Neuronal stem cell (in vitro differentiated cells): Measurements from ENCODE around the gene FKBP15.

Experiments used
- DNase-seq: peaks from one replicate; pipeline ENCODE4 v3.0.0-alpha.2; 2013; ENCODE audit warnings: low spot score
- H2AFZ ChIP-seq: one replicate; pipeline ENCODE4 v1.6.1; 2013; ENCODE audit warnings: mild to moderate bottlenecking, low read length, inconsistent platforms
- H2AK5ac ChIP-seq: 2 replicates; pipeline ENCODE4 v1.6.1; 2013; ENCODE audit warnings: low read depth, mild to moderate bottlenecking, inconsistent platforms, low read length, moderate library complexity, mixed read lengths
- H2BK120ac ChIP-seq: 2 replicates; pipeline ENCODE4 v1.6.1; 2013; ENCODE audit warnings: low read depth, mild to moderate bottlenecking, inconsistent platforms, low read length, moderate library complexity, mixed read lengths
- H2BK12ac ChIP-seq: one replicate; pipeline ENCODE4 v1.6.1; 2013; ENCODE audit warnings: low read length, inconsistent platforms
- H2BK15ac ChIP-seq: 2 replicates; pipeline ENCODE4 v1.6.1; 2013; ENCODE audit warnings: mild to moderate bottlenecking, low read length, inconsistent platforms, mixed read lengths
- H2BK5ac ChIP-seq: one replicate; pipeline ENCODE4 v1.6.1; 2013; ENCODE audit warnings: inconsistent platforms, mild to moderate bottlenecking, low read length, moderate library complexity
- H3K14ac ChIP-seq: one replicate; pipeline ENCODE4 v1.6.1; 2013; ENCODE audit warnings: low read length, inconsistent platforms
- H3K18ac ChIP-seq: 2 replicates; pipeline ENCODE4 v1.6.1; 2013; ENCODE audit warnings: low read length, inconsistent platforms
- H3K23ac ChIP-seq: 2 replicates; pipeline ENCODE4 v1.6.1; 2013; ENCODE audit warnings: low read depth, mild to moderate bottlenecking, mixed read lengths, low read length, inconsistent platforms; ENCODE audit not compliant: poor library complexity
- H3K27ac ChIP-seq: replicated peaks from 3 replicates; pipeline ENCODE4 v1.5.1; 2013; ENCODE audit warnings: low read length, inconsistent platforms
- H3K27me3 ChIP-seq, 3 experiments: 2 replicates each; pipeline ENCODE4 v1.6.1; 2013; ENCODE audit warnings: low read length in 3 of 3, mild to moderate bottlenecking in 2 of 3, inconsistent platforms in 1 of 3, low read depth in 1 of 3, mixed read lengths in 1 of 3, moderate library complexity in 1 of 3; ENCODE audit not compliant: control insufficient read depth in 3 of 3, insufficient read depth in 3 of 3
- H3K36me3 ChIP-seq, 2 donors: replicated peaks in 1 of 2; 2 replicates each; pipeline ENCODE4 v1.6.1; 2013; ENCODE audit warnings: low read length in 2 of 2; ENCODE audit not compliant: control insufficient read depth in 2 of 2, insufficient read depth in 2 of 2
- H3K4ac ChIP-seq: 2 replicates; pipeline ENCODE4 v1.6.1; 2013; ENCODE audit warnings: inconsistent platforms, mild to moderate bottlenecking, low read length, moderate library complexity
- H3K4me1 ChIP-seq, 2 donors: 1 replicate in 1 of 2; 2 replicates in 1 of 2; pipeline ENCODE4 v1.6.1; 2013; ENCODE audit warnings: low read length in 2 of 2, low read depth in 1 of 2; ENCODE audit not compliant: control insufficient read depth in 2 of 2, insufficient read depth in 1 of 2
- H3K4me2 ChIP-seq: one replicate; pipeline ENCODE4 v1.6.1; 2013; ENCODE audit warnings: mild to moderate bottlenecking, low read length, inconsistent platforms; ENCODE audit not compliant: insufficient read depth, poor library complexity, severe bottlenecking
- H3K4me3 ChIP-seq, 2 donors: 2 replicates each; pipeline ENCODE4 v1.5.1; 2013; ENCODE audit warnings: low read length in 2 of 2, mild to moderate bottlenecking in 2 of 2, inconsistent platforms in 1 of 2, moderate library complexity in 1 of 2
- H3K79me1 ChIP-seq: one replicate; pipeline ENCODE4 v1.6.1; 2013; ENCODE audit warnings: low read depth, mild to moderate bottlenecking, inconsistent platforms, low read length, moderate library complexity
- H3K9ac ChIP-seq: one replicate; pipeline ENCODE4 v1.6.1; 2013; ENCODE audit warnings: mild to moderate bottlenecking, low read depth, low read length, inconsistent platforms; ENCODE audit not compliant: poor library complexity
- H3K9me3 ChIP-seq, 2 donors: replicated peaks in 1 of 2; 2 replicates each; pipeline versions ENCODE3 to v1.6.1; 2013; ENCODE audit warnings: low read length in 2 of 2, mild to moderate bottlenecking in 2 of 2, inconsistent platforms in 1 of 2, low read depth in 1 of 2, mixed read lengths in 1 of 2, moderate library complexity in 1 of 2; ENCODE audit not compliant: control insufficient read depth in 2 of 2, insufficient read depth in 1 of 2
- H4K8ac ChIP-seq: one replicate; pipeline ENCODE4 v1.6.1; 2013; ENCODE audit warnings: low read depth, mild to moderate bottlenecking, inconsistent platforms, low read length, moderate library complexity
- H4K91ac ChIP-seq: one replicate; pipeline ENCODE4 v1.6.1; 2013; ENCODE audit warnings: low read length, low read depth, mild to moderate bottlenecking, inconsistent platforms; ENCODE audit not compliant: poor library complexity
- WGBS, 2 donors: extraction: QIAGEN DNeasy Blood & Tissue Kit; methylation state at CpG; one replicate each; pipeline ENCODE4 v1.1.7; 2013; ENCODE audit warnings: missing lambda C conversion rate in 2 of 2, mixed read lengths in 1 of 2; ENCODE audit not compliant: insufficient read length in 2 of 2, insufficient replicate concordance in 1 of 2; ENCODE audit errors: extremely low coverage in 2 of 2; 5-methylcytosine and 5-hydroxymethylcytosine counted together

Gene FKBP15

DNA sequence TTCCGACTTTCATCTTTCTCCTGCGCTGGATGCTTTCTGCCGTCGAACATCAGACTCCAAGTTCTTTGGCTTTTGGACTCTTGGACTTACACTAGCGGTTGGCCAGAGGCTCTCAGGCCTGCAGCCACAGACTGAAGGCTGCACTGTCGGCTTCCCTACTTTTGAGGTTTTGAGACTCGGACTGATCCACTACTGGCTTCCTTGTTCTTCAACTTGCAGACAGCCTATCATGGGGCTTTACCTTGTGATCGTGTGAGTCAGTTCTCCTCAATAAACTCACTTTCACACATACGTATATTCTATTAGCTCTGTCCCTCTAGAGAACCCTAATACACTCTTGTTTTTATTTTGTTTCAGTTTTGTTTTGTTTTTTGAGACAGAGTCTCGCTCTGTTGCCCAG is 10.3 kb downstream of the FKBP15 start:
- Histone ChIP-seq H3K27me3 (no peaks in the 10 kb centered on the region), H4K8ac (no peak overlapping the region), H2AK5ac (no peak overlapping the region), H3K79me1 (no peaks in the 10 kb centered on the region), H3K4me2 (no peak overlapping the region), H4K91ac (no peak overlapping the region), H3K9ac (no peak overlapping the region), H3K23ac (no peak overlapping the region), H3K18ac (no peak overlapping the region), H3K4me1 (no peaks in the 10 kb centered on the region), H3K4me3 (no peak overlapping the region), H3K27ac (no peak overlapping the region), H3K9me3 (no peaks in the 10 kb centered on the region), H2AFZ (no peak overlapping the region), H2BK15ac (no peak overlapping the region), H3K36me3 (peaks cover 2 to 38% of the 10 kb centered on the region in 2 donors), H2BK120ac (no peak overlapping the region), H3K14ac (no peak overlapping the region), H2BK5ac (no peak overlapping the region), H3K4ac (no peak overlapping the region), H2BK12ac (no peak overlapping the region)
- DNase-seq: no peak
- no CpG with 5 or more reads among the region's 10 CpGs for WGBS, 2 donors

- H2AK5ac ChIP-seq: no peak overlapping the region
- H3K79me1 ChIP-seq: no peaks in the 10 kb centered on the region
- no peak overlapping the region for H3K9ac ChIP-seq
- H2BK120ac ChIP-seq: no peak overlapping the region
- no peak overlapping the region for H3K4me3 ChIP-seq
- H3K27ac ChIP-seq: no peak overlapping the region
- peaks cover 4 to 80% of the 10 kb centered on the region in 2 donors for H3K36me3 ChIP-seq
- H3K27me3 ChIP-seq: no peaks in the 10 kb centered on the region
- no peak overlapping the region for H4K8ac ChIP-seq
- H2BK12ac ChIP-seq: no peak overlapping the region
- no peaks in the 10 kb centered on the region for H3K9me3 ChIP-seq
- H4K91ac ChIP-seq: no peak overlapping the region
- H2BK15ac ChIP-seq: no peak overlapping the region
- no peak overlapping the region for H2AFZ ChIP-seq
- WGBS, 2 donors: no CpG with 5 or more reads among the region's 1 CpG
- H3K4me1 ChIP-seq: no peaks in the 10 kb centered on the region
- DNase-seq: no peak
- no peak overlapping the region for H3K14ac ChIP-seq
- no peak overlapping the region for H2BK5ac ChIP-seq
- no peak overlapping the region for H3K23ac ChIP-seq
- H3K4ac ChIP-seq: no peak overlapping the region
- H3K18ac ChIP-seq: no peak overlapping the region
- no peak overlapping the region for H3K4me2 ChIP-seq
Measured at GRCh38 chr9:113205861-113206260, 15.2 kb downstream of the FKBP15 start.

DNA sequence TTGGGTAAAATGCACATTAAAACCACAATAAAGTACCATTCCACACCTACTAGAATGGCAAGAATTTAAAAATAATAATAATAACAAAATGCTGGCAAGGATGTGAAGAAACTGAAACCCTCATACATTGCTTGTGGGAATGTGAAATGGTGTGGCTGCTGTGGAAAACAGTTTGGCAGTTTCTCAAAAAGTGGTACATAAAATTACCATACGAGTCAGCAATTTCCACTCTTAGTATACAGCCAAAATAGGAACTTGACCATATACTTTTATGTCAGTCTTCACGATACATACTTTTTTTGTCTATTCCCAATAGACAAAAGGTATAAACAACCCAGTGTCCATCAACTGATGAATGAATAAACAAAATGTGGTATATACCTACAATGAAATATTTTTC is 15.6 kb downstream of the FKBP15 start:
- Histone ChIP-seq H2BK5ac (no peak overlapping the region), H3K9me3 (no peaks in the 10 kb centered on the region), H4K8ac (no peak overlapping the region), H3K4ac (no peak overlapping the region), H2BK120ac (no peak overlapping the region), H3K9ac (no peak overlapping the region), H2AFZ (no peak overlapping the region), H2BK15ac (no peak overlapping the region), H2BK12ac (no peak overlapping the region), H3K27me3 (no peaks in the 10 kb centered on the region), H3K4me3 (no peak overlapping the region), H3K27ac (no peak overlapping the region), H3K4me1 (no peaks in the 10 kb centered on the region), H3K36me3 (peaks cover 4 to 80% of the 10 kb centered on the region in 2 donors), H3K14ac (no peak overlapping the region), H3K23ac (no peak overlapping the region), H4K91ac (no peak overlapping the region), H3K4me2 (no peak overlapping the region), H3K18ac (no peak overlapping the region), H3K79me1 (no peaks in the 10 kb centered on the region), H2AK5ac (no peak overlapping the region)
- no CpG with 5 or more reads among the region's 2 CpGs for WGBS, 2 donors
- DNase-seq: no peak

DNA sequence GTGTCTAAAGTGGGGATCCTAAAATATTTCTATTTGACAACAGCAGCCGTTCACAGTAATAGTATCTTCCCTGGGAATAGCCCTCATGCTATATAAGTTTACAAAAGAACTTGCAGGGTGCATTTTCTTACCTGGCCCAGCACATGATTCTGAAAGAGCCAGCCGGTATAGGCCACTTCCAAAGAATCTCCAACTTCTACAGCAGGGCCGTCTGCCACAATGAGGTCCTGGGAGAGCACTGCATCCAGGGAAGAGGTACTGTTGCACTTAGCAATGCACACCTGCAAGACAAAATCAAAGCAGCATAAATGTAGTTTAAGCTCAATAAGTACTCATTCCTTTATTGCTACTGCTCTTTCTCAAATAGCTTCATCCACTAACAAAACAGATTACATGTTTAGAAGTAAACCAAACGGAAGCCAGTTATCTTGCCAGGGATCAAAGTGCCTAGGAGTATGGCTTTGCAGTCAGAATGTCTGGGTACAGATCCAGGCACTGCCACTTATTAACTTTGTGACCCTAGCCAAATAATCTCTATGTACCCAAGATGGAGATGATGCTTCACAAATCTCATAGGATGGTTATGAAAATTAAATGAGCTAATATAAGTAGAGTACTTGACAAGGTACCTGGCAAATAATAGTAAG is 21.3 kb downstream of the FKBP15 start:
- no peak overlapping the region for H4K91ac ChIP-seq
- H3K79me1 ChIP-seq: no peaks in the 10 kb centered on the region
- no peaks in the 10 kb centered on the region for H3K4me1 ChIP-seq
- no peak overlapping the region for H3K4me2 ChIP-seq
- no peaks in the 10 kb centered on the region for H3K27me3 ChIP-seq
- no peak overlapping the region for H2AK5ac ChIP-seq
- no peak overlapping the region for H2BK5ac ChIP-seq
- H2AFZ ChIP-seq: no peak overlapping the region
- no peak overlapping the region for H3K4ac ChIP-seq
- no peaks in the 10 kb centered on the region for H3K9me3 ChIP-seq
- H3K18ac ChIP-seq: no peak overlapping the region
- H3K9ac ChIP-seq: no peak overlapping the region
- no peak overlapping the region for H2BK12ac ChIP-seq
- no peak overlapping the region for H2BK120ac ChIP-seq
- DNase-seq: no peak
- H3K23ac ChIP-seq: no peak overlapping the region
- H3K4me3 ChIP-seq: no peak overlapping the region
- peaks cover 6 to 78% of the 10 kb centered on the region in 2 donors for H3K36me3 ChIP-seq
- H4K8ac ChIP-seq: no peak overlapping the region
- H3K27ac ChIP-seq: no peak overlapping the region
- WGBS, 2 donors: no CpG with 5 or more reads among the region's 4 CpGs
- no peak overlapping the region for H3K14ac ChIP-seq
- H2BK15ac ChIP-seq: no peak overlapping the region
